ENCODE measurements around the gene KCNH8.

- TF ChIP-seq POLR2A (IDR thresholded peaks at IDR 0.05; ENCODE audit: low read depth, low read length) (no peak), IKZF1 (conservative IDR thresholded peaks at IDR 0.05) (no peak), FOXM1 (IDR thresholded peaks at IDR 0.05; ENCODE audit: low read depth, low read length) (no peak), JUNB (IDR thresholded peaks at IDR 0.05) (no peak), EZH2 (IDR thresholded peaks at IDR 0.05; ENCODE audit: borderline replicate concordance, control insufficient read depth, low read depth, low read length) (no peak), CTCF (IDR thresholded peaks at IDR 0.05 in 2 of 3, conservative IDR thresholded peaks at IDR 0.05 in 1 of 3; ENCODE audit: control insufficient read depth in 2 of 3, extremely low read depth in 1 of 3, insufficient read depth in 1 of 3, low read depth in 3 of 3, low read length in 3 of 3) (no peak), HDGF (IDR thresholded peaks at IDR 0.05) (no peak)
These were observed 41.8 kb downstream of the KCNH8 start for GRCh38 chr3:19190126-19190525.
